Liver (tissue), 3 donors: ENCODE measurements around the gene CARMIL1.

ENCODE experiments used
- EGR1 ChIP-seq, 2 donors: IDR thresholded peaks; 2 replicates each; pipeline ENCODE4 v1.6.1; 2016 to 2018; ENCODE audit warnings: antibody characterized with exemption in 2 of 2, low read depth in 2 of 2
- FOXA1 ChIP-seq: IDR thresholded peaks from 2 replicates; pipeline ENCODE4 v1.6.1; 2016; ENCODE audit warnings: antibody characterized with exemption
- GABPA ChIP-seq, 2 donors: IDR thresholded peaks in 1 of 2; conservative IDR thresholded peaks in 1 of 2; 2 replicates each; pipeline ENCODE4 v1.6.1; 2016; ENCODE audit warnings: antibody characterized with exemption in 2 of 2, mild to moderate bottlenecking in 1 of 2, moderate library complexity in 1 of 2
- HNF4G ChIP-seq: IDR thresholded peaks from 2 replicates; pipeline ENCODE4 v1.6.1; 2016; ENCODE audit warnings: antibody characterized with exemption
- RAD21 ChIP-seq, 2 donors: IDR thresholded peaks; 2 replicates each; pipeline ENCODE4 v1.6.1; 2016; ENCODE audit warnings: antibody characterized with exemption in 2 of 2, mild to moderate bottlenecking in 2 of 2
- RXRA ChIP-seq, 2 donors: IDR thresholded peaks; 2 replicates each; pipeline ENCODE4 v1.6.1; 2017 to 2018; ENCODE audit warnings: antibody characterized with exemption in 2 of 2, mild to moderate bottlenecking in 1 of 2
- SP1 ChIP-seq: IDR thresholded peaks from 2 replicates; pipeline ENCODE4 v1.6.1; 2018; ENCODE audit warnings: antibody characterized with exemption, mild to moderate bottlenecking
- YY1 ChIP-seq: IDR thresholded peaks from 2 replicates; pipeline ENCODE4 v1.6.1; 2016; ENCODE audit warnings: antibody characterized with exemption, mild to moderate bottlenecking
- TF ChIP-seq, protein P1 (sequence below): fragments of 150-350 bp; IDR thresholded peaks from 2 replicates; pipeline ENCODE4 v1.5.1; 2017; ENCODE audit warnings: improper control_type of control experiment, low read depth, low read length; ENCODE audit not compliant: missing input control
- TF ChIP-seq, protein P2 (sequence below): IDR thresholded peaks from 2 replicates; pipeline ENCODE4 v1.6.1; 2016; ENCODE audit warnings: antibody characterized with exemption, mild to moderate bottlenecking
- TF ChIP-seq, protein P3 (sequence below): IDR thresholded peaks from 2 replicates; pipeline ENCODE4 v1.6.1; 2016; ENCODE audit warnings: antibody characterized with exemption
- TF ChIP-seq, protein P4 (sequence below): IDR thresholded peaks from 2 replicates; pipeline ENCODE4 v1.6.1; 2016; ENCODE audit warnings: antibody characterized with exemption
- donor health status: healthy.
- donor health status: healthy.

DNA sequence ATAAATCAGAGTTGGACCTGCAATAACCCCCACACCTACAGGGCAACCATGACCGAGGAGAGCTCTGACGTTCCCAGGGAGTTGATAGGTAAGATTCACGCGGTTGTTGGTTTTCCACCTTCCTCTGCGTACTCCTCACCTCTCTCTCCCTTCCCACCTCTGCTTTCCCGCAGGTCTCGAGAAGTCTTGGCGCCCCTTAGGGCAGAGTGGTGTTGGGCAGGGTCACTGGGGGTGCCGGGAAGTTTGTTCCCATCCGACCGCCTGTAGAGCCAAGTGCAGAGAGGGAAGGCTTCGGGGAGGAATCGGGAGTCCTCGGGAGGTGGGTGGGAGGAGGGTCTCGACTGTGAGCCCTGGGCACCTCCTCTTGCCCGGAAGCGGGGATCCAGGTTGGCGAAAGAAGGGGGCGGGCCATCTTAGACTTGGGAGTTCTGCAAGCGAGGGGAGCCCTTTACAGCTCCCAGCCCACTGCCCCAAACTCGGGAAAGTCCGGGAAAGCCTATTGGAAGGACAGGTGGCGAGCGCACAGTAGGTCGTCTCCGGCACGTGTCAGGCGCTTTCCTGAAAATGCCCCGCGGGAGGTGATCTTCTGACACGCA, 672 bp downstream of the CARMIL1 start:
- TF ChIP-seq, protein P1, sequence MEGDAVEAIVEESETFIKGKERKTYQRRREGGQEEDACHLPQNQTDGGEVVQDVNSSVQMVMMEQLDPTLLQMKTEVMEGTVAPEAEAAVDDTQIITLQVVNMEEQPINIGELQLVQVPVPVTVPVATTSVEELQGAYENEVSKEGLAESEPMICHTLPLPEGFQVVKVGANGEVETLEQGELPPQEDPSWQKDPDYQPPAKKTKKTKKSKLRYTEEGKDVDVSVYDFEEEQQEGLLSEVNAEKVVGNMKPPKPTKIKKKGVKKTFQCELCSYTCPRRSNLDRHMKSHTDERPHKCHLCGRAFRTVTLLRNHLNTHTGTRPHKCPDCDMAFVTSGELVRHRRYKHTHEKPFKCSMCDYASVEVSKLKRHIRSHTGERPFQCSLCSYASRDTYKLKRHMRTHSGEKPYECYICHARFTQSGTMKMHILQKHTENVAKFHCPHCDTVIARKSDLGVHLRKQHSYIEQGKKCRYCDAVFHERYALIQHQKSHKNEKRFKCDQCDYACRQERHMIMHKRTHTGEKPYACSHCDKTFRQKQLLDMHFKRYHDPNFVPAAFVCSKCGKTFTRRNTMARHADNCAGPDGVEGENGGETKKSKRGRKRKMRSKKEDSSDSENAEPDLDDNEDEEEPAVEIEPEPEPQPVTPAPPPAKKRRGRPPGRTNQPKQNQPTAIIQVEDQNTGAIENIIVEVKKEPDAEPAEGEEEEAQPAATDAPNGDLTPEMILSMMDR, result no peak
- TF ChIP-seq, protein P2, sequence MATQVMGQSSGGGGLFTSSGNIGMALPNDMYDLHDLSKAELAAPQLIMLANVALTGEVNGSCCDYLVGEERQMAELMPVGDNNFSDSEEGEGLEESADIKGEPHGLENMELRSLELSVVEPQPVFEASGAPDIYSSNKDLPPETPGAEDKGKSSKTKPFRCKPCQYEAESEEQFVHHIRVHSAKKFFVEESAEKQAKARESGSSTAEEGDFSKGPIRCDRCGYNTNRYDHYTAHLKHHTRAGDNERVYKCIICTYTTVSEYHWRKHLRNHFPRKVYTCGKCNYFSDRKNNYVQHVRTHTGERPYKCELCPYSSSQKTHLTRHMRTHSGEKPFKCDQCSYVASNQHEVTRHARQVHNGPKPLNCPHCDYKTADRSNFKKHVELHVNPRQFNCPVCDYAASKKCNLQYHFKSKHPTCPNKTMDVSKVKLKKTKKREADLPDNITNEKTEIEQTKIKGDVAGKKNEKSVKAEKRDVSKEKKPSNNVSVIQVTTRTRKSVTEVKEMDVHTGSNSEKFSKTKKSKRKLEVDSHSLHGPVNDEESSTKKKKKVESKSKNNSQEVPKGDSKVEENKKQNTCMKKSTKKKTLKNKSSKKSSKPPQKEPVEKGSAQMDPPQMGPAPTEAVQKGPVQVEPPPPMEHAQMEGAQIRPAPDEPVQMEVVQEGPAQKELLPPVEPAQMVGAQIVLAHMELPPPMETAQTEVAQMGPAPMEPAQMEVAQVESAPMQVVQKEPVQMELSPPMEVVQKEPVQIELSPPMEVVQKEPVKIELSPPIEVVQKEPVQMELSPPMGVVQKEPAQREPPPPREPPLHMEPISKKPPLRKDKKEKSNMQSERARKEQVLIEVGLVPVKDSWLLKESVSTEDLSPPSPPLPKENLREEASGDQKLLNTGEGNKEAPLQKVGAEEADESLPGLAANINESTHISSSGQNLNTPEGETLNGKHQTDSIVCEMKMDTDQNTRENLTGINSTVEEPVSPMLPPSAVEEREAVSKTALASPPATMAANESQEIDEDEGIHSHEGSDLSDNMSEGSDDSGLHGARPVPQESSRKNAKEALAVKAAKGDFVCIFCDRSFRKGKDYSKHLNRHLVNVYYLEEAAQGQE, result no peak
- no peak for TF ChIP-seq GABPA (IDR thresholded peaks at IDR 0.05 in 1 of 2, conservative IDR thresholded peaks at IDR 0.05 in 1 of 2)
- no peak for TF ChIP-seq EGR1 (IDR thresholded peaks at IDR 0.05; ENCODE audit: low read depth in 2 of 2)
- TF ChIP-seq, protein P3, sequence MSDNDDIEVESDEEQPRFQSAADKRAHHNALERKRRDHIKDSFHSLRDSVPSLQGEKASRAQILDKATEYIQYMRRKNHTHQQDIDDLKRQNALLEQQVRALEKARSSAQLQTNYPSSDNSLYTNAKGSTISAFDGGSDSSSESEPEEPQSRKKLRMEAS, result no peak
- TF ChIP-seq RXRA (IDR thresholded peaks at IDR 0.05), result no peak
- TF ChIP-seq, protein P4, sequence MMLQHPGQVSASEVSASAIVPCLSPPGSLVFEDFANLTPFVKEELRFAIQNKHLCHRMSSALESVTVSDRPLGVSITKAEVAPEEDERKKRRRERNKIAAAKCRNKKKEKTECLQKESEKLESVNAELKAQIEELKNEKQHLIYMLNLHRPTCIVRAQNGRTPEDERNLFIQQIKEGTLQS, result no peak
- no peak for TF ChIP-seq YY1
- no peak for TF ChIP-seq RAD21 (IDR thresholded peaks at IDR 0.05)
- no peak for TF ChIP-seq HNF4G
- TF ChIP-seq SP1, result no peak
- no peak for TF ChIP-seq FOXA1
